Measurements from ENCODE around the gene PEMT.

GRCh38 chr17:17467720-17468119 lies 123.8 kb downstream of the PEMT start:
- no peak for TF ChIP-seq SUZ12 (IDR thresholded peaks at IDR 0.05; ENCODE audit: extremely low read depth, insufficient read depth, insufficient read length)
- no peak for TF ChIP-seq ZNF274 (IDR thresholded peaks at IDR 0.05; ENCODE audit: low read depth, low read length)
- TF ChIP-seq YY1 (IDR thresholded peaks at IDR 0.05; ENCODE audit: insufficient read depth, insufficient read length): no peak
